ENCODE measurements around the gene UBE2Q1. TPM values are rescaled to one million over a fixed set of nuclear protein-coding genes. Genes with fewer than 3 reads are reported as not detected.

UBE2Q1 gene
- total and polyA plus RNA-seq, 8 donors: 20.4 to 137 (median 28.5) TPM

DNA sequence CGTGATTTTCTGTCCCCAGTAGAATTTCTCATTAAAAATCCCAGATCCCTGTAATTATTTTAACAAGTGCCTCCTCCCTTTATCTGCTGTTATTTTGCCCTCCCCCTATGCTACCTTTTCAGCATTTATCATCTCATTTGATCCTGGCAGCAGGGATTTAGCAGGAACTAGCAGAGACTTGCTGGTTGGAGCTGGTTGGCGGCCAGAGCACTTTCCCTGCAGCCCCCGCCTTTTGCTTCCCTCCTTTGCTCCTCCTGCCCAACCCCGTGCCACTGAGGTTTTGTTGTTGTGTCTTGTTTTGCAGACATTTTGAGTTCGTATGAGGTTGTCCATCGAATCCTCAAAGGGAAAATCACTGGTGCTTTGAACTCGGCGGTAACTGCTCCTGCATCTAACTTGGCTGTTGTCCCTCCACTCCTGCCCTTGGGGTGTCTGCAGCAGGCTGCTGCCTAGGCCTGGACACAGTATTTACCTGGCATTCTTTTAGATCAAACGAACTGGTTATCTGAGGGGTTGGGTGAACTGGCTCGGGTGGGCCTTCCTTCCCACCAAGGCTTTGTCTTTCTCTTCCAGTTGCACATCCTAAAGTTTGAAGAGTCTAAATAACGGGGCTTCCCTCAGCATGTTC is 11.2 kb downstream of the UBE2Q1 start:
- no peak overlapping the region for H3K4me3 ChIP-seq
- WGBS, 5 donors: 32 to 61% (median 43%) methylated on average over 11 of the region's 11 CpGs
- peaks cover 35 to 40% (median 37%) of the 10 kb centered on the region in 4 donors for H3K36me3 ChIP-seq
- peak overlapping the region in 4 of 5 donors; percentile 22 to 63 (median 47) for H3K27ac ChIP-seq
- H3K27me3 ChIP-seq: no peaks in the 10 kb centered on the region
- no peaks in the 10 kb centered on the region for H3K9me3 ChIP-seq
- intact Hi-C loops (cut with DNase I; ENCODE audit: low total_unique reads): no loop called here
- peak; percentile 30 to 33 for DNase-seq
- H3K4me1 ChIP-seq: peaks cover 11 to 45% (median 30%) of the 10 kb centered on the region in 4 donors
- no peak for TF ChIP-seq POLR2A (IDR thresholded peaks at IDR 0.05)
- TF ChIP-seq POLR2AphosphoS5 (IDR thresholded peaks at IDR 0.05): no peak
- no peak for TF ChIP-seq EP300 (IDR thresholded peaks at IDR 0.05)
- TF ChIP-seq, protein P1, sequence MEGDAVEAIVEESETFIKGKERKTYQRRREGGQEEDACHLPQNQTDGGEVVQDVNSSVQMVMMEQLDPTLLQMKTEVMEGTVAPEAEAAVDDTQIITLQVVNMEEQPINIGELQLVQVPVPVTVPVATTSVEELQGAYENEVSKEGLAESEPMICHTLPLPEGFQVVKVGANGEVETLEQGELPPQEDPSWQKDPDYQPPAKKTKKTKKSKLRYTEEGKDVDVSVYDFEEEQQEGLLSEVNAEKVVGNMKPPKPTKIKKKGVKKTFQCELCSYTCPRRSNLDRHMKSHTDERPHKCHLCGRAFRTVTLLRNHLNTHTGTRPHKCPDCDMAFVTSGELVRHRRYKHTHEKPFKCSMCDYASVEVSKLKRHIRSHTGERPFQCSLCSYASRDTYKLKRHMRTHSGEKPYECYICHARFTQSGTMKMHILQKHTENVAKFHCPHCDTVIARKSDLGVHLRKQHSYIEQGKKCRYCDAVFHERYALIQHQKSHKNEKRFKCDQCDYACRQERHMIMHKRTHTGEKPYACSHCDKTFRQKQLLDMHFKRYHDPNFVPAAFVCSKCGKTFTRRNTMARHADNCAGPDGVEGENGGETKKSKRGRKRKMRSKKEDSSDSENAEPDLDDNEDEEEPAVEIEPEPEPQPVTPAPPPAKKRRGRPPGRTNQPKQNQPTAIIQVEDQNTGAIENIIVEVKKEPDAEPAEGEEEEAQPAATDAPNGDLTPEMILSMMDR (IDR thresholded peaks at IDR 0.05): no peak

DNA sequence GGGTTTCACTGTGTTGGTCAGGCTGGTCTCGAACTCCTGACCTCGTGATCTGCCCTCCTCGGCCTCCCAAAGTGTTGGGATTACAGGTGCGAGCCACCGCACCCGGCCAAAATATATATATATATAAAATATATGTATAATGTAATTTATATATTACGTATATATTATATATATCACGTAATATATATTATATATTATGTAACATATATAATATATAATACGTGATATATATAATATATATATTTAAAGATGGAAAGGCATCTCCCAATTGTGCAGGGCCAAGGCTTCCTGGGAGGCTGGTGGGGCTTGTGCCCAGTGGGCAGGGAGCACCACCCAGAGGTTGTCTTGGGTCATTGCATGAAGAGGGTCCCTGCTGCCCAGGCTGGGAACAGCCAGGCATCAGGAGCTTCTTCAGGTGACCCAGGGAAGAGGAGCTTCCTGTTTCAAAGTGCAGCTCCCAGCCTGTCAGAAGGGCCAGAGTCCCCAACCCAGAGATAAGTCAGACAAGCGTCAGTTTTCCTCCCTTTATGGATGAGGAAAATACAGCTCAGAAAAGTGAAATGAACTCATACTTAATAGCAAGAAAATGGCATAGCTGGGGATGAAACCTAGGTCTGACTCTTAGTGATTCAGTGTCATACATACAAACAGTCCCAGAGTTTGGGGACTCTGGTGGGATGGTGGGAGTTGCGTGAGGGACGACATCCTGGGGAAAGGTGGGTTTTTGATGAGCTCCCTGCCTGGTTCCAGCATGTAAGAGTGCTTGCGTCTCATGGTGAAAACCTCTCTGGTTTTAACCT is 12.0 kb downstream of the UBE2Q1 start:
- DNase-seq: peak; percentile 51 to 79
- H3K27ac ChIP-seq: no peak overlapping the region

DNA sequence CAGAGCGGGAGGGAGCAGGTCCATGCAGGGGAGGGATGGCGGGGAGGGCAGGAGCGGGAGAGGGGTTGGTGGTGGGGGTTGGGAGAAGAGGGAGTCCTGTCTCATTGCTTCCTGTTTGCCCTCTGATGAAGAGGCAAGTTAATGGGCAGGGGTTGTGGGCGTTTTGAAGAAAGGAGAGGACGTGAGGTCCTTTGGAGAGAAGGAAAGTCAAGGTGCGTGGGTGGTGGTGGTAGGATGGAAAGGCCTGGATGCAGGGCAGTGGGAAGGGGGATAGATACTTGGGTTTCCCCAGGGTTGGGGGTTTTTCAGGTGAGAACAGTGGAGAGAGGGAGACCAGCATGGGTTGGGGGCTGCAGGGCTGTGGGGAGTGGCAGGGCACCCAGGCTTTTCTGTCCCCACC is 17.2 kb downstream of the UBE2Q1 start:
- Histone ChIP-seq H3K36me3 (no peaks in the 10 kb centered on the region), H3K4me3 (no peak overlapping the region), H3K4me1 (no peaks in the 10 kb centered on the region), H3K27me3 (no peaks in the 10 kb centered on the region), H3K9me3 (no peaks in the 10 kb centered on the region), H3K27ac (no peak overlapping the region)
- WGBS, 5 donors: 50 to 62% (median 60%) methylated on average over 6 of the region's 6 CpGs
- TF ChIP-seq EP300 (IDR thresholded peaks at IDR 0.05): no peak
- TF ChIP-seq POLR2A (IDR thresholded peaks at IDR 0.05): no peak
- no peak for TF ChIP-seq POLR2AphosphoS5 (IDR thresholded peaks at IDR 0.05)
- TF ChIP-seq, protein P1 (IDR thresholded peaks at IDR 0.05): no peak
- DNase-seq: no peak
- intact Hi-C loops (cut with DNase I; ENCODE audit: low total_unique reads): loop anchor here (5.0 kb wide), 1 partner anchor 59 kb away; no protein-coding TSS in a partner anchor

More for the DNA sequence above, 12.0 kb downstream of the UBE2Q1 start:
- no peak overlapping the region for H3K4me3 ChIP-seq
- H3K27me3 ChIP-seq: no peaks in the 10 kb centered on the region
- TF ChIP-seq POLR2AphosphoS5 (IDR thresholded peaks at IDR 0.05): peak in 1 of 3 donors; percentile 11
- no peak for TF ChIP-seq POLR2A (IDR thresholded peaks at IDR 0.05)
- TF ChIP-seq, protein P1 (IDR thresholded peaks at IDR 0.05): peak in 5 of 7 experiments; percentile 29 to 79 (median 52)
- TF ChIP-seq EP300 (IDR thresholded peaks at IDR 0.05): no peak
- WGBS, 5 donors: 76 to 80% (median 79%) methylated on average over 13 of the region's 13 CpGs
- intact Hi-C loops (cut with DNase I; ENCODE audit: low total_unique reads): no loop called here
- peaks cover 11 to 41% (median 29%) of the 10 kb centered on the region in 4 donors for H3K4me1 ChIP-seq
- no peaks in the 10 kb centered on the region for H3K9me3 ChIP-seq
- H3K36me3 ChIP-seq: peaks cover 27 to 32% (median 29%) of the 10 kb centered on the region in 4 donors
